ENCODE results near the gene IZUMO1. TPM values are rescaled to one million over a fixed set of nuclear protein-coding genes. Genes with fewer than 3 reads are reported as not detected.

The IZUMO1 gene
- total and polyA plus RNA-seq, 9 of the 15 experiments (the other 6 are each of a cell fraction or from before 2014, with no cell fraction given) = 0.14 to 2.1 (median 0.73) TPM

GRCh38 chr19:48746738-48747575 lies at the start of gene IZUMO1 (continued):
- peak; percentile 71 to 99 for TF ChIP-seq AFF1 (IDR thresholded peaks at IDR 0.05; ENCODE audit: low read depth in 1 of 2, partially characterized antibody in 2 of 2)
- TF ChIP-seq, protein P1, sequence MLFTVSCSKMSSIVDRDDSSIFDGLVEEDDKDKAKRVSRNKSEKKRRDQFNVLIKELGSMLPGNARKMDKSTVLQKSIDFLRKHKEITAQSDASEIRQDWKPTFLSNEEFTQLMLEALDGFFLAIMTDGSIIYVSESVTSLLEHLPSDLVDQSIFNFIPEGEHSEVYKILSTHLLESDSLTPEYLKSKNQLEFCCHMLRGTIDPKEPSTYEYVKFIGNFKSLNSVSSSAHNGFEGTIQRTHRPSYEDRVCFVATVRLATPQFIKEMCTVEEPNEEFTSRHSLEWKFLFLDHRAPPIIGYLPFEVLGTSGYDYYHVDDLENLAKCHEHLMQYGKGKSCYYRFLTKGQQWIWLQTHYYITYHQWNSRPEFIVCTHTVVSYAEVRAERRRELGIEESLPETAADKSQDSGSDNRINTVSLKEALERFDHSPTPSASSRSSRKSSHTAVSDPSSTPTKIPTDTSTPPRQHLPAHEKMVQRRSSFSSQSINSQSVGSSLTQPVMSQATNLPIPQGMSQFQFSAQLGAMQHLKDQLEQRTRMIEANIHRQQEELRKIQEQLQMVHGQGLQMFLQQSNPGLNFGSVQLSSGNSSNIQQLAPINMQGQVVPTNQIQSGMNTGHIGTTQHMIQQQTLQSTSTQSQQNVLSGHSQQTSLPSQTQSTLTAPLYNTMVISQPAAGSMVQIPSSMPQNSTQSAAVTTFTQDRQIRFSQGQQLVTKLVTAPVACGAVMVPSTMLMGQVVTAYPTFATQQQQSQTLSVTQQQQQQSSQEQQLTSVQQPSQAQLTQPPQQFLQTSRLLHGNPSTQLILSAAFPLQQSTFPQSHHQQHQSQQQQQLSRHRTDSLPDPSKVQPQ (CRISPR knock-in tag; IDR thresholded peaks at IDR 0.05; ENCODE audit: borderline replicate concordance) = no peak
- TF ChIP-seq NBN (IDR thresholded peaks at IDR 0.05; ENCODE audit: low read depth) = peak; percentile 85; the same call in 1 of the 2 replicates
- peak; percentile 82; the same call in 1 of the 2 replicates for TF ChIP-seq CREM (IDR thresholded peaks at IDR 0.05; ENCODE audit: low read depth)
- peak; percentile 95 for TF ChIP-seq ZNF766 (CRISPR knock-in tag; conservative IDR thresholded peaks at IDR 0.05)
